Measurements from ENCODE around the gene RAB13. TPM values are rescaled to one million over a fixed set of nuclear protein-coding genes. Genes with fewer than 3 reads are reported as not detected.

RAB13 gene
- total and polyA plus RNA-seq, 2 donors (not counting 3 experiments of a cell fraction or from before 2014, with no cell fraction given) = 76.0 to 124 TPM

DNA sequence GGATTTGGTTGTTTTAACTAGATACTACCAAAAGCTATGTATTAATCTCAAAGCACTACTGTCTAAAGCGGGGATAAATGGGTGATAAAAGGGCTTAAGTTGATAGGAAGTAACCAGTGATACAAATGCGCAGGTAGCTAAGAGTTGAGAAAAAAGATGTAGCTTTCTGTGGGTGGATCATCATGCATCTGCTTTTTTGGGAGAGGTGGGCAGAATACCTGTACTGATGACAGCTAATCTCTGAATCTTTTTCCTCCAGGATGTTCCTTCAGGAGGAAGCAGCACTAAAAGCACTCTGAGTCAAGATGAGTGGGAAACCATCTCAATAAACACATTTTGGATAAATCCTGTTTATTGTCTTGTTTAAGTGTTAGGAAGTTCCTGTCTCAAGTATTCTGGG lies 5.7 kb upstream of the RAB13 start:
- no peaks in the 10 kb centered on the region for H4K20me1 ChIP-seq (replicated peaks; ENCODE audit: control insufficient read depth, extremely low read depth, insufficient read depth, low read length)
- H2AFZ ChIP-seq (ENCODE audit: low read depth, low read length) = no peak overlapping the region
- no peak for FAIRE-seq
- ChIA-PET CTCF (no interaction called here), POLR2A (interaction anchor here (0.6 kb wide), 1 partner anchor 141 kb away, joined by 10 read pairs; no protein-coding TSS in a partner anchor)
- BruUV-seq (replicated peaks) = no TSS peak
- H3K9ac ChIP-seq (replicated peaks; ENCODE audit: extremely low read depth, insufficient read depth, low read length) = peak overlapping the region; percentile 91
- H3K27me3 ChIP-seq (ENCODE audit: control insufficient read depth in 2 of 2, insufficient read depth in 2 of 2, low read length in 2 of 2) = no peaks in the 10 kb centered on the region
- H3K27ac ChIP-seq (ENCODE audit: insufficient read depth, low read depth, low read length) = peak overlapping the region; percentile 90
- H3K9me3 ChIP-seq (replicated peaks; ENCODE audit: control insufficient read depth, insufficient read depth, low read length) = no peaks in the 10 kb centered on the region
- no peak for DNase-seq (ENCODE audit: low read depth, low spot score)
- H3K4me1 ChIP-seq (ENCODE audit: control insufficient read depth, extremely low read depth, insufficient read depth, low read length) = peaks cover 19% of the 10 kb centered on the region
- peak overlapping the region; percentile 95 for H3K4me2 ChIP-seq (ENCODE audit: insufficient read depth, low read length)
- H3K36me3 ChIP-seq (ENCODE audit: control insufficient read depth in 2 of 2, extremely low read depth in 1 of 2, insufficient read depth in 2 of 2, low read length in 2 of 2) = peaks cover 9 to 10% of the 10 kb centered on the region in 2 experiments
- no peak for TF ChIP-seq POLR2AphosphoS5 (IDR thresholded peaks at IDR 0.05; ENCODE audit: insufficient read depth, low read depth, low read length)
- no peak for TF ChIP-seq GATA2 (IDR thresholded peaks at IDR 0.05; ENCODE audit: insufficient read depth, insufficient read length, low read depth, low read length)
- no peaks in the 10 kb centered on the region for H3K9me1 ChIP-seq (replicated peaks; ENCODE audit: control insufficient read depth, extremely low read depth, insufficient read depth, low read length)
- H3K79me2 ChIP-seq (ENCODE audit: control insufficient read depth, insufficient read depth, low read length) = peaks cover 21% of the 10 kb centered on the region
- H3K4me3 ChIP-seq (replicated peaks in 1 of 3; ENCODE audit: insufficient read depth in 1 of 3, low read depth in 1 of 3, low read length in 3 of 3) = peak overlapping the region; percentile 3 to 79 (median 15)
- dilution Hi-C loops (cut with MboI; ENCODE audit: extremely low pct_ligation_motif_present, low sequenced_read_pairs) (no loop called here), intact Hi-C loops (cut with micrococcal nuclease) (loop anchor here (5.0 to 10.0 kb wide), 3 partner anchors 163 to 1960 kb away; partner anchors contain the start of gene NUP210L)

- dilution Hi-C loops (cut with MboI; ENCODE audit: extremely low pct_ligation_motif_present, low sequenced_read_pairs) (no loop called here), intact Hi-C loops (cut with micrococcal nuclease) (loop anchor here (5.0 to 10.0 kb wide), 3 partner anchors 164 to 1959 kb away; partner anchors contain the start of gene NUP210L)
- TF ChIP-seq MYC (IDR thresholded peaks at IDR 0.05; ENCODE audit: low read depth, low read length) (no peak), GATA2 (IDR thresholded peaks at IDR 0.05; ENCODE audit: insufficient read depth, insufficient read length, low read depth, low read length) (no peak), EZH2 (IDR thresholded peaks at IDR 0.05; ENCODE audit: borderline replicate concordance, low read depth, low read length, severe bottlenecking) (no peak), FOS (IDR thresholded peaks at IDR 0.05; ENCODE audit: borderline replicate concordance, insufficient read depth, low read length) (no peak), POLR2A (IDR thresholded peaks at IDR 0.05; ENCODE audit: low read depth, low read length) (no peak), JUN (IDR thresholded peaks at IDR 0.05; ENCODE audit: borderline replicate concordance, insufficient read depth, insufficient read length, low read depth) (no peak), POLR2AphosphoS5 (IDR thresholded peaks at IDR 0.05; ENCODE audit: insufficient read depth, low read depth, low read length) (no peak)
- TF ChIP-seq, protein P1, sequence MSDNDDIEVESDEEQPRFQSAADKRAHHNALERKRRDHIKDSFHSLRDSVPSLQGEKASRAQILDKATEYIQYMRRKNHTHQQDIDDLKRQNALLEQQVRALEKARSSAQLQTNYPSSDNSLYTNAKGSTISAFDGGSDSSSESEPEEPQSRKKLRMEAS (IDR thresholded peaks at IDR 0.05; ENCODE audit: insufficient read depth, insufficient read length) = no peak
- TF ChIP-seq, protein P2, sequence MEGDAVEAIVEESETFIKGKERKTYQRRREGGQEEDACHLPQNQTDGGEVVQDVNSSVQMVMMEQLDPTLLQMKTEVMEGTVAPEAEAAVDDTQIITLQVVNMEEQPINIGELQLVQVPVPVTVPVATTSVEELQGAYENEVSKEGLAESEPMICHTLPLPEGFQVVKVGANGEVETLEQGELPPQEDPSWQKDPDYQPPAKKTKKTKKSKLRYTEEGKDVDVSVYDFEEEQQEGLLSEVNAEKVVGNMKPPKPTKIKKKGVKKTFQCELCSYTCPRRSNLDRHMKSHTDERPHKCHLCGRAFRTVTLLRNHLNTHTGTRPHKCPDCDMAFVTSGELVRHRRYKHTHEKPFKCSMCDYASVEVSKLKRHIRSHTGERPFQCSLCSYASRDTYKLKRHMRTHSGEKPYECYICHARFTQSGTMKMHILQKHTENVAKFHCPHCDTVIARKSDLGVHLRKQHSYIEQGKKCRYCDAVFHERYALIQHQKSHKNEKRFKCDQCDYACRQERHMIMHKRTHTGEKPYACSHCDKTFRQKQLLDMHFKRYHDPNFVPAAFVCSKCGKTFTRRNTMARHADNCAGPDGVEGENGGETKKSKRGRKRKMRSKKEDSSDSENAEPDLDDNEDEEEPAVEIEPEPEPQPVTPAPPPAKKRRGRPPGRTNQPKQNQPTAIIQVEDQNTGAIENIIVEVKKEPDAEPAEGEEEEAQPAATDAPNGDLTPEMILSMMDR (IDR thresholded peaks at IDR 0.05; ENCODE audit: extremely low read depth in 1 of 2, insufficient read depth in 1 of 2, low read depth in 1 of 2, low read length in 2 of 2) = no peak
- Histone ChIP-seq H3K4me2 (ENCODE audit: insufficient read depth, low read length) (peak overlapping the region; percentile 95), H3K9ac (replicated peaks; ENCODE audit: extremely low read depth, insufficient read depth, low read length) (peak overlapping the region; percentile 91), H3K4me1 (ENCODE audit: control insufficient read depth, extremely low read depth, insufficient read depth, low read length) (peaks cover 24% of the 10 kb centered on the region), H3K36me3 (ENCODE audit: control insufficient read depth in 2 of 2, extremely low read depth in 1 of 2, insufficient read depth in 2 of 2, low read length in 2 of 2) (peaks cover 9 to 10% of the 10 kb centered on the region in 2 experiments), H3K9me3 (replicated peaks; ENCODE audit: control insufficient read depth, insufficient read depth, low read length) (no peaks in the 10 kb centered on the region), H3K27me3 (ENCODE audit: control insufficient read depth in 2 of 2, insufficient read depth in 2 of 2, low read length in 2 of 2) (no peaks in the 10 kb centered on the region), H3K79me2 (ENCODE audit: control insufficient read depth, insufficient read depth, low read length) (peaks cover 21% of the 10 kb centered on the region), H3K9me1 (replicated peaks; ENCODE audit: control insufficient read depth, extremely low read depth, insufficient read depth, low read length) (no peaks in the 10 kb centered on the region), H3K4me3 (replicated peaks in 1 of 3; ENCODE audit: insufficient read depth in 1 of 3, low read depth in 1 of 3, low read length in 3 of 3) (peak overlapping the region; percentile 15 to 86 (median 79)), H4K20me1 (replicated peaks; ENCODE audit: control insufficient read depth, extremely low read depth, insufficient read depth, low read length) (no peaks in the 10 kb centered on the region), H2AFZ (ENCODE audit: low read depth, low read length) (no peak overlapping the region), H3K27ac (ENCODE audit: insufficient read depth, low read depth, low read length) (peak overlapping the region; percentile 90)
- FAIRE-seq (no peak), DNase-seq (ENCODE audit: low read depth, low spot score) (peak; percentile 21)
- CTCF ChIA-PET = no interaction called here
- BruUV-seq (replicated peaks) = TSS peak; percentile 84
- POLR2A ChIA-PET = interaction anchor here (0.9 to 1.4 kb wide), 3 partner anchors 24 to 229 kb away, joined by 3 to 8 read pairs (median 3); partner anchors contain the start of genes CREB3L4 and UBAP2L
Measured at GRCh38 chr1:153991151-153991630, 5.1 kb upstream of the RAB13 start.
